Endothelial cell of hepatic sinusoid (primary cell): ENCODE data around the gene ZFR2.

Source experiments
- in situ Hi-C: cut with HindIII; loops from 2 replicates; pipeline ENCODE4 v1.10.0; 2017; ENCODE audit warnings: low sequenced_read_pairs

ZFR2 gene

DNA sequence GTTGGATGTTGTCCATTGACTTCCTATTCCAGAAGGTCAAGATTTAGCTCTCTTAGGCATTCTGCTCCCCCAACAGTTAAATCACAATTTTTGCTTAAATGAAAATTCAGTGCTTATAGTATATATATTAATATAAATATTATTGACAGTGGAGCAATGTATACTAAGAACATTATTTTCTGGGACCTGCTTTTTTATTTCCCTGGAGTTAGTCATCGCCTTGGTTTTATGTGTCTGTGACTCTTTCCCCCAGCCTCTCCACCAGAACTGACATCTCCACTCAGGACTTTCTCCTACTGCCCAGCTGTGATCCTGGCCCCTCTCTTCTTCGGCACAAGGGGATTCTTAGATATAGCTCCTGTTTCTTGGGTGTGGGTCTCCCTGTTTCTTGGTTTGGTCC is 72.5 kb downstream of the ZFR2 start:
- in situ Hi-C loops = loop anchor here (25.0 kb wide), 2 partner anchors 191 to 416 kb away; partner anchors contain the start of gene EEF2

DNA sequence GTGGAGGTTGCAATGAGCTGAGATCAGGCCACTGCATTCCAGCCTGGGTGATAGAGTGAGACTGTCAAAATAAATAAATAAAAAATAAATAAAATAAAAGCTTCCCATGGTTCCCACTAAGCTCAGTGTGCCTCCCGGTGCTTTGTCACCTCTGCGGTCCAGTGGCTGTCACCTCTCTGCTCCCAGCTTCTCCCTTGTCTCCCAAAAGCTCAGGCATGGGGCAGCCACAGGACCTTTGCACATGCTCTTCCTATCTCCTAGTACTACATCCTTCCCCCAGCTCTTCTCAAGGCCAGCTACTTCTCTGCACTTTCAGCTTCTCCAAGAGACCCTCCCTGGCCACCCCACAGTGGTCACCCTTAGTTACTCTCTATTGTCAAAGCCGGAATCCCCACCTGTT is 75.0 kb downstream of the ZFR2 start:
- in situ Hi-C loops = loop anchor here (25.0 kb wide), 2 partner anchors 194 to 419 kb away; partner anchors contain the start of gene EEF2

DNA sequence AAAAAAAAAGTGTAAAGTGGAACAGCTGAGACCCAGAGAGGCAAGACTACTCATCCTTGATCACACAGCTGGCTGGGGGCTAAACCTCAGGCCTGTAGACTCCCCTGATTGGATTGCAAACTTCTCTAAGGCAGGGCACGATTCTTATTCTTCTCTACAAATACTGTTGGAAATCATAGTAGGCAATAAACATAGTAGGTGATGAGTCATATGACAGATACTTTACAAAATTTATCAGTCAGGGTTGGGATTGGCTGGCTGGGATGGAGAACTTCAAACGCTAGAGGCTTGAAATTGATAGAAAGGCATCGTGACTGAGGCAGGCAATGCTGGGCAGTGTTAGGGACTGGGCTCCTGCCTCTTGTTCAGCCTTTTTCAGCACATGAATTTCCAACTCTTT is 76.7 kb downstream of the ZFR2 start:
- in situ Hi-C loops = loop anchor here (25.0 kb wide), 2 partner anchors 195 to 420 kb away; partner anchors contain the start of gene EEF2

DNA sequence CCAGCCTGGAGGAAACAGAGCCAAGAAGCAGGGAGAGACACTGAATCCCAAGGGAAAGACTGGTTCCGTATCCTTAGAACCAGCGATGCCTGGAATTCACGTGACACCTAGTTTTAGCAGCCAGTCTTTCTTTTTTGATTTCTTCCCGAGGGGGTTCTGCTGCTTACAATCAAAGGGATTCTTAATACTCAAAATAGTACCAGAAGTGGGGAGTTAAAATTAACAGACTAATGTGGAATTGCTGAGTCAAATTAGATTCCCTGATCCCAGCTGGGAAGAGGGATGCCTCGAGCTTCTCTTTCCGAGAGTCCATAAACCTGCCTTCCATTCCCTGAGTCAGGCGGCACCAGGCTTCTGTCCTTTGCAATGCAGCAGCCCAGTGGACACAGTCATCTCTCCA is 77.9 kb downstream of the ZFR2 start:
- in situ Hi-C loops = loop anchor here (25.0 kb wide), 2 partner anchors 196 to 421 kb away; partner anchors contain the start of gene EEF2

DNA sequence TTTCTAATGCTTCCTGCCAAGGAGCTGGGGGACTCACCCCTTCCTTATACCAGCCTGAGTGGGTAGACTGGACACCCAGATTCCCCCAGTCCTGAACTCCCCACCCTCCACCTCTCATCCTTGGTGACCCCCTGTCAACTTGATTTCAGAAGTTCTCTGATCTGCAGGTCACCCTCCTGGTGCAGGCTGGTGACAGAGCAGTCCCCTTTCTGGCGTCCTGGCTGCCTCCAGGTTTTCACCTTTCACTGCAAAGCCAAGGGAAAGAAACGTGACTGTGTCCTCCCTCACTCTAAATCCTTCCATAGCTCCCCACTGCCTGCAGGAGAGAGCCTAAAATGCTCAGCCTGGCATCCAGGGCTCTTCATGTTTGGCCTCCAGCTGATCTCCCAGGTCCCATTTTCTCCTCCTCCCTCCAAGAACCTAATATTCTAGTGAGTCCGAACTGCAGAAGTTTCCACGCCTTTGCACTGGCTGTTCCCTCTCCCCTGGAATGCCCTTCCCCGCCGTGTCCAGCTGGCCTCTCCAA is 78.6 kb downstream of the ZFR2 start:
- in situ Hi-C loops = loop anchor here (25.0 kb wide), 2 partner anchors 197 to 422 kb away; partner anchors contain the start of gene EEF2

DNA sequence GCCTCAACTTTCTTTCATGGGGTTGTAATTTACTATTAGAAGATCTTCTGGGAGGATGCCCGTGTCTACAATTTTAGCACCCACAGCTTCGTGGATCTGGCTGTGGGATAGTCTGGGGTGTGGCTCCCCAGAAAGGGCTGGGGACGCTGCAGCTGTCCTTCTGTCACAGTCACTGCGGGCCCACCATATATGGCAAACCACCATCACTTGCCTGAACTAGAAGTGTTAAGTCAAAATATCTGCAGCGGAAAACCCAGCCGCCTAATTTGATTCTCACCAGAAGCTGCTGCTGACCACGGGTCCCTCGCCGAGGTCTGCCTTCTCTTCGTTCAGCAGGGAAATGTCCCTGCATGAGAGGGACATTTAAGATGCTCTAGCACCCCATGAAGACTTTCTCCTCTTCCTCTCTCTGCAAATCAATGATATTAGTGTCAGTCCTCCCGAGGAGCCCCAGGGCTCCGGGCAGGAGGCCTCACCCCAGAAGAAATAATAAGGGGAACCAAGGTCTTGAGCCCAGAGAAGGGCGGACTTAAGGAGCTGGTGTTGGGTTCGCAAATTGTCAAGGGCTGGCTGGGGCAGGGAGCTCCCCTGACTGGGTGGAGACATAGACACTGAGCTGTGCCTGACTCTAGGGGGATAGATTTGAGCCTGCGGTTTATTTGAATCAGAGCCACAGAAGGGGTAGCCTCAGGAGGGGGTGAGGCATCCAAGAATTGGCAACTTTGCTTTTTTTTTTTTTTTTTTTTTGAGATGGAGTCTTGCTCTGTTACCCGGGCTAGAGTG is 79.7 kb downstream of the ZFR2 start:
- in situ Hi-C loops = loop anchor here (25.0 kb wide), 2 partner anchors 198 to 423 kb away; partner anchors contain the start of gene EEF2

DNA sequence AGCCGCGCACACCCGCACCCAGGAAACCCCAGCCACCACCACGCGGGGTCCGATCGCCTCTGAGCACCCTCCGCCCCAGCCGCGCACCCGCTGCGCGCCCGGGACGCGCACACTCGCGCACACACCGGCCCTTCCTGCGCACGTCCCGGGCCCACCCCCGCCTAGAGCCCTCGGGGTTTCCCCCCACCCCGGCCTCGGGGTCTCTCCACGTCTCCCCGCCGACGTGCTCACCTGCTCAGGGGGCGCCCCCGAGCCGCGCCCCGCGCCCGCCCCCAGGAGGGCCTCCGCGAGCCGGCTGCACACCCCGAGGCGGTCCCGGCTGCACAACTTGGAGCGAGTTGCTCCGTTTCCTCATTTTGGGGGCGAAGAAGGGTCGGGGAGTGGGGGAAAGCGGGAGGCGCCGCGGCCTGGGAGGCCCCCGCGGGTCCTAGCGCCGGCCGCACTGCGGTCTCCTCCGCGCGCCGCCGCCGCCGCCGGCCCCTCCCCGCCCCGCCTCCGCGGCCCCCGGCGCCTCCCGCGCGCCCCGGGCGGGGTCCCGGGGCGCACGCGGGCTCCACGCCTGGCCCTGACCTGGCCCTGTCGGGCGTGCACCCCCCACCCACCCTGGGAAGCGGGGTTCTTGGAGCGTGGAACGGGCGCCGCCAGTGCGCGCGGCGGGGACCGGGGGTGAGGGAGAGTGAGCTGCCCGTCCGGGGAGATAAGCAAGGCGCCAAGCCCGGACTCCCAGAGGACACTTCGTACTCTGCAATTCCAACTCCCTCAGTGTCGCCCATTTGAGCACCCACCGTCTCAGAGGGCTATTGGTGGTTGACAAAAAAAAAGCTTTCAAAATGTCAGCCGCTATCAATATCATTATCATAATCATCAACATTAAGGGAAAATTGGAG is 82.7 kb downstream of the ZFR2 start, which contains the start of gene MATK:
MATK (minus strand) TSS at position 444 of the 887 bp plus-strand sequence. CDS start 1,246 bp downstream, outside the sequence.
- in situ Hi-C loops = loop anchor here (25.0 kb wide), 2 partner anchors 201 to 426 kb away; partner anchors contain the start of gene EEF2

DNA sequence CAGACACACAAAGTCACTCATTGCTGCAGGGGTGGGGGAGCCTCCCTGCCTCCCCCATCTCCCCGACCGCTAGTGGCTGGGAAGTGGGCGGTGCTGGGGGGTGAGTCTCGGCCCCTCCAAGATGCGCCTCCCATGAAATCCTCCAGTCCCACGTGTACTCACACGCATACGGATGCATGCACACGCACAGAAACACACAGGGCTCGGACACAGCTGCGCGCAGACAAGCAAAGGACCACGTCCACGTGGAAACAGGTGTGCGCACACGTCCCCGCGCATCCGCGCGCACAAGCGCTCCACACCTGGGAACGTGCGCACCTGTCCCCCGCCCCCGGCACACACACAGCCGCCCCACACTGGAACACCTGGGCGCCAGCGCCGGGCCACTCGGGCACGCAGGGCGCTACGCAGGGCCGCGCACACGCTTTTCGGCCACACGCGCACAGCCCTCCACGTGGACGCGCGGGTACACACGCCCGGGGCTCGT is 83.3 kb downstream of the ZFR2 start:
- in situ Hi-C loops = loop anchor here (25.0 kb wide), 2 partner anchors 202 to 427 kb away; partner anchors contain the start of gene EEF2

DNA sequence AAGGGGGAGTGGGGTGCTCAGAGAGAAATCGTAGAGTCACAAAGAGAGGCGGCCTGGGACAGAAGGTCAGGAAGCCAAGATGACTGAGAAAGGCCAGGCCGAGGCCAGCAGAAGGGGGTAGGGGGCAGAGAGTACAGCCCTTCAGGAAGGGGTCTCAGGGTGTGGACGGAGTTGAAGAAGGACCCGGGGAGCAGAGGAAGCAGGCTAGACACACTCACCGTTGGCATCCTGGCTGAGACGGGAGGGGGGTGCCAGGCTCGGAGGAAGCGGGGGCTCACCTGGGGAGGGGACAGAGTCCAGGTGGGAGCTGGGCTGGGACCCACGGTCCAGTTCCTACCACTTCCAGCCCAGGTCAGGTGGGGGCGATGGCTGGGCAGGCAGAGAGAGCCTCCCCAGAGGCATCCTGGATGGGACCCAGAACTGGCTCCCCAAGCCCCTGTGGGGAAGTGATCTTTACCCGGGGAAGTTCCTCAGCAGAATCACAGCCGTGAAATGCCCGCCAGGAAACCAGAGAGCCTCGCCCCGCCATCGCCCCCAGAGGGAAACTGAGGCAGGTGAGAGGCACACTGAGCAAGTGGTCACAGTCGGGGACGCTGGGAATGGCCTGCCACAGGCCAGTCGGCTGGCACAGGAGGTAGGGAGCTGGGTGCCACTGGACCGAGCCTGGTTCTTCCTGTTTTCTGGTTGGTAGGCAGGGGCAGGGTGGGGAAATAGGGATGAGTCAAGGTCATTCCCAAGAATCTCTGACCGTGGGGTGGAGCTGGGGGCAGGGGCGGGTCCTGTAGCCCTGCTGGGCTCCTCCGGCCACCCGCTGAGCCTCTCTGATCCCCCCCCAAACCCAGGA is 84.0 kb downstream of the ZFR2 start:
- in situ Hi-C loops = loop anchor here (25.0 kb wide), 2 partner anchors 202 to 427 kb away; partner anchors contain the start of gene EEF2

DNA sequence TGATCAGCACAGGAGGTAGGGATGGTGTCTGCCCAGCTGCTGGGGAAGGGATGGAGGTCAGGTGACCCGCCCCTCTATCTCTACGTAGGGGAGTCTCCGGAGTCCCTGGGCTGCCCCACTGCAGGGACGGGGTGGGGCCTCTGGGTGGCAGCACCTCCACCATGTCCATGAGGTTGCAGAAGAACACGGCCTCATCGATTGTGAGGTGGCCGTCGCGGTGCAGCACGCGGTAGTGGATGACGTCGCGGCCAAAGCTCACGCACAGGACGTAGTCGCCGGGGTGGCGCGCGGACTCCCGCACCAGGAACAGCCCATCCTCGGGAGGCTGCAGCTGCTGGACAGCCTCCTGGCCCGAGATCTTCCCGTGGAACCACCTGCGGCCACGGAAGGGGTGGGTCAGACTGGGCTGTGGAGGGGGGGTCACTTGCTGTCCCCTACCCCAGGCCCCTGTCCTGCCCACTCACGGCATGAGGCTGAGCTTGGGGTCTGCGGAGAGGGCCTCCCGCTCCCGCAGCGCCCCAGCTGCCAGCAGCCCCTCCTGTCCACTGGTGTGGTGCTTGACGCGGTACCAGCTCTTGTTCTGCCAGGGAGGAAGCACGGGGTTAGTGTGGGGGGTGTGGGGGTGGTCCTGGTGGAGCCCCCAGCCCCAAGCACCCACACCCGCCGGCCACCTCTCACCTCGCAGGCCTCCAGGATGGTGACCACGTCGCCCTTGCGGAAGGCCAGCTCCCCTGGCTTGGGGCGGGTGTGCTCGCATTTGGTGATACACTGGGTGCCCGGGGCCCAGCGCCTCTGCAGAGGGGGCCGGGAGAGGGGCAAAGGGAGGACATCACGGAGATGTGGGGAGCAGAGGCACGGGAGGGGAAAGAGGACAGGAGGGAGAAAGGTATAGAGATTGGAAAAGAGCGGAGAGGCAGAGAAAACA is 84.9 kb downstream of the ZFR2 start:
- in situ Hi-C loops = loop anchor here (25.0 kb wide), 2 partner anchors 203 to 428 kb away; partner anchors contain the start of gene EEF2

DNA sequence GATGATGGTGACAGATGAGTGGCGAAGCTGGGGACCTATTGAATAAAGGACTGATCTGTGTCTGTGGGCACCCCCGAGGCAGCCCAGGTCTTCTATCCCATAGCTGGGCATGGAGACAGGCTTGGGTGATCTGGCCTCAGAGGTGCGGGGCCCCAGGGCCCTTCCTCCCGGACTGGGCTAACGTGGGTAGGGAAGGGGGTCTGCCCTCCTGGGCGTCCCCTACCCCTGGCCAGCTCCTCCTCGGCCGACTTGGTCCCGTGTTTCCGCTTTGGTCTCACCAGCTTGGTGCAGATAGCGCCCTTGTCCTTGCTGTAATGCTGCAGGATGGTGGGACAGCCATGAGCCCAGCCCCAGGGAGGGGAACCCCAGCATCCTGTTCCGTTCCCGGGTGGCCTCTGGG is 85.9 kb downstream of the ZFR2 start:
- in situ Hi-C loops = loop anchor here (25.0 kb wide), 2 partner anchors 204 to 429 kb away; partner anchors contain the start of gene EEF2

DNA sequence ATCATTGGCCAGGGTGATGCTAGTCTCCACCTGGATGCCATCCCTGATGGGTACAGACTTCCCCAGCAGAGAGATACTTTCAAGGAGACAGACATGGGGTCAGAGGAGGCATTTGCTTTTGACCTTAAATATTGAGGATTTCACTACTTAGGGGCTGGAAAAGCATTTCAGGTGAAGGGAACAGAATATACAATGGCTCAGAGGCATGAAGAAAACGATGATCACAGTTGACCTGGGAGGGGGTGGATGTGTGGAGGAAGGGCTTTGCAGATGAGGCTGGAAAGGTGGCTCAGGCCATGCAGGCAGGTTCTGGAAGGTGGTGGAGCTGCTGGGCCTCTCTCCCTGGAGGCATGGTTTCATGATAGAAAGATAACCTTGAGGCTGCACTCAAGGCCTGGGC is 86.5 kb downstream of the ZFR2 start:
- in situ Hi-C loops = loop anchor here (25.0 kb wide), 2 partner anchors 205 to 430 kb away; partner anchors contain the start of gene EEF2

DNA sequence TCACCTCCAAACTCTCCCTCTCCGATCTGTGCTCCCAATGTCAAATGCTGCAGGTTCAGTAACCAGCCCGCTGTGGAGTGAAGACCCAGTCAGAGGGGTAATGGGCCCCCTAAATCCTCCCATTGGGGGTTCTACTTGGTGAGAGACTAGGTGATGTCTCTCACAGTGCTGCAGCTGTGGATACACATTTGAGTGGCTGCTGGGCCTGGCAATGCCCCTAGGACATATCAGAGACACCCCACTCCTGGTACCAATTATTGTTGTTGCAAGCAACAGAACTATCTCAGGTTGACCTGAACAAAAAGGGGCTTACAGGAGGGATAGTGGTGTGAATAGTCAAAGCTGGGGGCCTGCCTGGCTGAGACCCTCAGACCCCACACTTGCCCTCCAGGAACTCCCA is 87.2 kb downstream of the ZFR2 start:
- in situ Hi-C loops = loop anchor here (25.0 kb wide), 2 partner anchors 206 to 431 kb away; partner anchors contain the start of gene EEF2

DNA sequence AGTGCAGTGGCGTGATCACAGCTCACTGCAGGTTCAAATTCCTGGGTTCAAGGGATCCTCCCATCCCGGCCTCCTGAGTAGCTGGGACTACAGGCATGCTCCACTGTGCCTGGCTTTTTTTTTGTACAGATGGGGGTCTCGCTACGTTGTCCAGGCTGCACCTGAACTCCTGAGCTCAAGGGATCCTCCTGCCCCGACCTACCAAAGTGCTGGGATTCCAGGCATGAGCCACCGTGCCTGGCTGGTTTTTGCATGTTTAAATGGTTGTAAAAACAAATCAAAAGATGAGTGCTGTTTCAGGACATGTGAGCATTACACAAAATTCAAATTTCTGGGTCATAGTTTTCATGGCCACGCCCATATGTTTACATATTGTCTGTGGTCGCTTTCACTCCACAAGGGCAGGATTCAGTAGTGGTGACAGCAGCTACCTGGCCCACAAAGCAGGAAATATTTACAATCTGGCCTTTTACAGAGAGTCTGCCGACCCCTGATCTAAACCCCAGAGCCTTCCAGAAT is 88.0 kb downstream of the ZFR2 start:
- in situ Hi-C loops = loop anchor here (25.0 kb wide), 2 partner anchors 206 to 431 kb away; partner anchors contain the start of gene EEF2

DNA sequence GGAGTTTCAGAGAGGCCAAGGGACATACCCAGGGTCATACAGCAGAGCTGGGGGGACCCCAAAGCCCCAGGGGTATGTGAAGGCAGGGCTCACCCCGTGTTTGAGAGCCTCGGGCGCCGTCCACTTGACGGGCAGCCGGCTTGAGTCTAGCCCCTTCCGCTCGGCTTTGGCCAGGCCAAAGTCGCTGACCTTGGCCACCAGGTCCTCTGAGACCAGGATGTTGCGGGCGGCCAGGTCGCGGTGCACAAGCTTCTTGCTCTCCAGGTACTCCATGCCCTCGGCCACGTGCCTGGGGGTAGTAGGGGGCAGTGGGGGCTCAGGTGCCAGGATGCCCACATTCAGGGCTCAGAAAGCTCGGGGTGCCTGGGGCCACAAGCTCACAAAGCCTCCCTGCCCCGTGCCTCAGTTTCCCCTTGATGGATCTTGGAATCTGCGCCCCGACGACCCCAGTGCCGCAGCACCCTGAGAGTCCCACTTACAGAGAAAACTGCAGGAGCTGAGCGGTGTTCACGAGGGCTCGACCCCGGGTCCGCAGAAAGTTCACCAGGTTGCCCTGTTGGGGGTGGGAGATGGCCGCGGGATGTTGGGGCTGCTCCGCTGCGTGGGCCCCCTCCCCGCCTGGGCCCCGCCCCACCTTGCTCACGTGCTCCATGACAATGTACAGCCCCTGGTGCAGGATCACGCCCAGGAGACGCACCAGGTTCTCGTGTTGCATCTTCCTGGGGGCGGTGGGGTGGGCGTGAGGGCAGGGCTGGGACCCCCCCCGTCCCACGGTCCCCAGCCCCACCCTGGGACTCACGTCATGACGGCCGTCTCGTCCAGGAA is 89.7 kb downstream of the ZFR2 start:
- in situ Hi-C loops = loop anchor here (5.0 to 25.0 kb wide), 3 partner anchors 73 to 433 kb away; partner anchors contain the start of gene EEF2

DNA sequence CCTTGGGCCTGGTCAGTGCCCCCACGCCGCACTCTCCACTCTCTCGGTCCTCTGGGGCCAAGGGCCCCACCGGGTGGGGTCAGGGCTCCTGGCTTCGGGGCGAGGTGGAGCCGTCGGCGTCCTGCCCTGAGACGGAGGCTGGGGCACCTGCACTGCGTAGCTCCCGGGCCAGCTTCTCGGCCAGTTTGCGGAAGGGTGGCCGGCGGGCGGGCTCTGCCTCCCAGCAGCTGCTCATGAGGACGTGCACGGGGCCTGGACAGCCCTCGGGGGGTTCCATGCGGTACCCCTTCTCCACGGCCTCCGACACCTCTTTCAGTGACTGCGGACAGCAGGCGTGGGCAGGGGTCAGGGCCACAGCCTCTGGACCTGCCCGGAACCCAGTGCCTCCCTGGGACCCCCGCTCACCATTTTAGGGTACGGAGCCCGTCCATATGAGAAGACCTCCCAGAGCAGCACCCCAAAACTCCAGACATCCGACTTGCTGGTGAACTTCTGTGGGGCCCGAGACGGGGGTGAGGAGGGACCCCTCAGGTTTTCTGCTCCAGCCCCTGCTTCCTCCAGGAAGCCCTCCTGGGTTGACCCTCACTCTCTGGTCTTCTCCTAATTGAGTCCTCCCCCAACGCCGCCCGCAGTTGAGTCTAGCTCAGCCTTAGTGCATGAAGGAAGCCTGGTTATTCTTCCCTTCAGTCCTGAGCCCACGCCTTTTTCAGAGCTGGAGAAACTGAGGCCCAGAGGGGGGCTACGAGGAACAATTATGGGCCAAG is 90.6 kb downstream of the ZFR2 start:
- in situ Hi-C loops = loop anchor here (5.0 to 25.0 kb wide), 3 partner anchors 74 to 434 kb away; partner anchors contain the start of gene EEF2
